ENCODE results near the gene SSC5D.
"Not testable (repeated sequence)": the region's sequence is repeated elsewhere in the genome, so short reads cannot be mapped to it uniquely, and the experiment has no call there.

The SSC5D gene

GRCh38 chr19:55530996-55531395 lies 42.8 kb downstream of the SSC5D start:
- TF ChIP-seq POLR2A (IDR thresholded peaks at IDR 0.05; ENCODE audit: low read length) (no peak), GATA1 (IDR thresholded peaks at IDR 0.05; ENCODE audit: low read depth, low read length) (no peak)

GRCh38 chr19:55534280-55534679 lies 46.0 kb downstream of the SSC5D start:
- DNase-seq = not testable (repeated sequence)

More at GRCh38 chr19:55530996-55531395, 42.8 kb downstream of the SSC5D start:
- DNase-seq = no peak

GRCh38 chr19:55535173-55535964 lies 47.1 kb downstream of the SSC5D start:
- no peak for DNase-seq
- no peak for TF ChIP-seq POLR2A (IDR thresholded peaks at IDR 0.05; ENCODE audit: low read length)
- no peak for TF ChIP-seq GATA1 (IDR thresholded peaks at IDR 0.05; ENCODE audit: low read depth, low read length)

- no peak for DNase-seq
- no peak for TF ChIP-seq GATA1 (IDR thresholded peaks at IDR 0.05; ENCODE audit: low read depth, low read length)
Measured at GRCh38 chr19:55535965-55536350, 47.7 kb downstream of the SSC5D start.

- no peak for DNase-seq
- no peak for TF ChIP-seq POLR2A (IDR thresholded peaks at IDR 0.05; ENCODE audit: low read length)
- TF ChIP-seq GATA1 (IDR thresholded peaks at IDR 0.05; ENCODE audit: low read depth, low read length) = no peak
Measured at GRCh38 chr19:55536366-55536765, 48.1 kb downstream of the SSC5D start.

GRCh38 chr19:55536951-55537740 lies 48.9 kb downstream of the SSC5D start, which contains the start of gene SBK2:
SBK2 (minus strand) TSS chr19:55537133; CDS start chr19:55536294, 839 bp downstream.
- TF ChIP-seq GATA1 (IDR thresholded peaks at IDR 0.05; ENCODE audit: low read depth, low read length) (no peak), POLR2A (IDR thresholded peaks at IDR 0.05; ENCODE audit: low read length) (no peak)
- no peak for DNase-seq

- DNase-seq = no peak
- TF ChIP-seq GATA1 (IDR thresholded peaks at IDR 0.05; ENCODE audit: low read depth, low read length) = no peak
- TF ChIP-seq POLR2A (IDR thresholded peaks at IDR 0.05; ENCODE audit: low read length) = no peak
Measured at GRCh38 chr19:55537741-55538111, 49.5 kb downstream of the SSC5D start.

- TF ChIP-seq GATA1 (IDR thresholded peaks at IDR 0.05; ENCODE audit: low read depth, low read length) (no peak), POLR2A (IDR thresholded peaks at IDR 0.05; ENCODE audit: low read length) (no peak)
- no peak for DNase-seq
Measured at GRCh38 chr19:55538132-55538531, 49.9 kb downstream of the SSC5D start.

GRCh38 chr19:55539090-55539984 lies 51.1 kb downstream of the SSC5D start:
- DNase-seq = no peak
- TF ChIP-seq POLR2A (IDR thresholded peaks at IDR 0.05; ENCODE audit: low read length) (no peak), GATA1 (IDR thresholded peaks at IDR 0.05; ENCODE audit: low read depth, low read length) (no peak)

GRCh38 chr19:55540619-55541018 lies 52.4 kb downstream of the SSC5D start:
- no peak for DNase-seq
- no peak for TF ChIP-seq POLR2A (IDR thresholded peaks at IDR 0.05; ENCODE audit: low read length)
- no peak for TF ChIP-seq GATA1 (IDR thresholded peaks at IDR 0.05; ENCODE audit: low read depth, low read length)

GRCh38 chr19:55541091-55541490 lies 52.9 kb downstream of the SSC5D start:
- no peak for DNase-seq
- no peak for TF ChIP-seq POLR2A (IDR thresholded peaks at IDR 0.05; ENCODE audit: low read length)
- no peak for TF ChIP-seq GATA1 (IDR thresholded peaks at IDR 0.05; ENCODE audit: low read depth, low read length)

- TF ChIP-seq GATA1 (IDR thresholded peaks at IDR 0.05; ENCODE audit: low read depth, low read length) = no peak
- TF ChIP-seq POLR2A (IDR thresholded peaks at IDR 0.05; ENCODE audit: low read length) = no peak
- no peak for DNase-seq
Measured at GRCh38 chr19:55542292-55542855, 54.1 kb downstream of the SSC5D start.

GRCh38 chr19:55543567-55543966 lies 55.3 kb downstream of the SSC5D start:
- TF ChIP-seq POLR2A (IDR thresholded peaks at IDR 0.05; ENCODE audit: low read length) = no peak
- no peak for TF ChIP-seq GATA1 (IDR thresholded peaks at IDR 0.05; ENCODE audit: low read depth, low read length)
- DNase-seq = no peak

GRCh38 chr19:55544014-55544413 lies 55.8 kb downstream of the SSC5D start:
- TF ChIP-seq POLR2A (IDR thresholded peaks at IDR 0.05; ENCODE audit: low read length) = no peak
- TF ChIP-seq GATA1 (IDR thresholded peaks at IDR 0.05; ENCODE audit: low read depth, low read length) = no peak
- DNase-seq = no peak

Measured in erythroblast (primary cell).